Endothelial cell of hepatic sinusoid (primary cell): ENCODE measurements around the gene INTS1.

ENCODE experiments used
- in situ Hi-C: cut with HindIII; loops from 2 replicates; pipeline ENCODE4 v1.10.0; 2017; ENCODE audit warnings: low sequenced_read_pairs

INTS1 gene

GRCh38 chr7:1489336-1489735, 14.9 kb downstream of the INTS1 start:
- in situ Hi-C loops, result no loop called here

- in situ Hi-C loops, result no loop called here
Measured at GRCh38 chr7:1488016-1488415, 16.2 kb downstream of the INTS1 start.

GRCh38 chr7:1487466-1487865, 16.7 kb downstream of the INTS1 start:
- in situ Hi-C loops, result no loop called here

- in situ Hi-C loops, result no loop called here
Measured at GRCh38 chr7:1486571-1486970, 17.6 kb downstream of the INTS1 start.

GRCh38 chr7:1485156-1485555, 19.0 kb downstream of the INTS1 start:
- in situ Hi-C loops, result no loop called here

- in situ Hi-C loops, result no loop called here
Measured at GRCh38 chr7:1484569-1484968, 19.6 kb downstream of the INTS1 start.

- in situ Hi-C loops, result no loop called here
Measured at GRCh38 chr7:1483536-1484505, 20.4 kb downstream of the INTS1 start.

- in situ Hi-C loops, result no loop called here
Measured at GRCh38 chr7:1483079-1483478, 21.1 kb downstream of the INTS1 start.

GRCh38 chr7:1481300-1481699, 22.9 kb downstream of the INTS1 start:
- in situ Hi-C loops, result no loop called here

GRCh38 chr7:1480670-1481069, 23.5 kb downstream of the INTS1 start:
- in situ Hi-C loops, result no loop called here

GRCh38 chr7:1479287-1479686, 24.9 kb downstream of the INTS1 start:
- in situ Hi-C loops, result no loop called here

GRCh38 chr7:1478480-1478879, 25.7 kb downstream of the INTS1 start:
- in situ Hi-C loops, result no loop called here

GRCh38 chr7:1476859-1477258, 27.3 kb downstream of the INTS1 start:
- in situ Hi-C loops, result no loop called here

- in situ Hi-C loops, result no loop called here
Measured at GRCh38 chr7:1475991-1476390, 28.2 kb downstream of the INTS1 start.

GRCh38 chr7:1475393-1475792, 28.8 kb downstream of the INTS1 start:
- in situ Hi-C loops, result no loop called here

- in situ Hi-C loops, result no loop called here
Measured at GRCh38 chr7:1474736-1475135, 29.5 kb downstream of the INTS1 start.

- in situ Hi-C loops, result no loop called here
Measured at GRCh38 chr7:1473864-1474512, 30.2 kb downstream of the INTS1 start.

GRCh38 chr7:1470901-1471300, 33.3 kb downstream of the INTS1 start:
- in situ Hi-C loops, result no loop called here

- in situ Hi-C loops, result no loop called here
Measured at GRCh38 chr7:1468643-1469298, 35.4 kb downstream of the INTS1 start.

GRCh38 chr7:1468203-1468602, 36.0 kb downstream of the INTS1 start:
- in situ Hi-C loops, result no loop called here

- in situ Hi-C loops, result no loop called here
Measured at GRCh38 chr7:1466524-1467271, 37.5 kb downstream of the INTS1 start.
